ENCODE data around the gene CELF2.

Gene CELF2

DNA sequence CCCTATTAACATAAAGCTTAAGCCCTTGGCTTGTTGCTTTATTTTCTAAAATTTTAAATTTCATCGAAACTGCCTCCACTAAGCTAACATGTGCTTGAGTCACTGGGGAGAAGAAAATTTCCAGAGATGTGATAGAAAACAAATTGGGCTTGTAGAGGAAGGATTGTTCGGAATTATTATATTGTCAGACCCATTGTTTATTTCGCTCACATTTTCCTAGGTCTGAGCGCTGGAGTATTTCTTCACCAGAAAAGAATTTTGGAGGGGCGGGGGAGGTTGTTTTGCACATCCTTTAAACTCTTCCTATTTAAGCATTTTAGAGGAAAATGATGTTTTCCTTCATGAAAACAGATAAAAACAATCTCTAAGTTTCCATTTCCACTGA lies 29.1 kb downstream of the CELF2 start:
- H3K36me3 ChIP-seq (ENCODE audit: control insufficient read depth, insufficient read depth, low read length, severe bottlenecking): no peaks in the 10 kb centered on the region
- peak overlapping the region; percentile 61 for H3K9ac ChIP-seq (ENCODE audit: low read length)
- H3K4me3 ChIP-seq (ENCODE audit: low read length): peak overlapping the region; percentile 68
- H3K4me1 ChIP-seq (ENCODE audit: control insufficient read depth, insufficient read depth, low read length): peaks cover 56% of the 10 kb centered on the region
- DNase-seq (ENCODE audit: low read depth): no peak
- H3K27me3 ChIP-seq (replicated peaks; ENCODE audit: control insufficient read depth, insufficient read depth, low read length): no peaks in the 10 kb centered on the region
- no peaks in the 10 kb centered on the region for H3K9me3 ChIP-seq (ENCODE audit: control insufficient read depth, low read length)

DNA sequence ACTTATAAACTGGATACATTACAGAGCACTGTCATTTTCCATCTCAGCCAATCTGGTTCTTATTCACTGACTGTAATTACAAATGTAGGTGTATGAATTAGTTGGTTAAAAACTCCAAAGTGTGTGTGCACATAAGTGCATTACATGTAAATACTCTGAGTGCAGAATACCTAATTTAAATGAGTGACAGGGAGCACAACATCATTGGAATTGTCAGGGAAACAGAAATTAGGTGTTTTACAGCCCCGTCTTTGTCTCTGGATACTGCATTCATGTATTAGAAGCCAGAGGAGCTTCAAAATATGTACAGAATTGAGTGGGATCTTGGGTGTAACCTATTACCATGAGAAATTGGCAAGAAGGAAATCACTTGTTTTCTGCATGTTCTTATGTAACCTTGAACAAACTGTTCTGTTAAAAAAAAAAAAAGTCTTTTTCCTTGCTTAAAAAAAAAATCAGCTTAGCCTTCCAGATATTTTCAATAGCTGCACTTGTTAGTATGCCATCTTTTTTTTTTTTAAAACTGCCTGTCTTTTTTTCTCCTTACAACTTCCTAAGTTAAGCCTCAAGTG lies 31.1 kb downstream of the CELF2 start:
- Histone ChIP-seq H3K4me1 (ENCODE audit: control insufficient read depth, insufficient read depth, low read length) (peaks cover 52% of the 10 kb centered on the region), H3K36me3 (ENCODE audit: control insufficient read depth, insufficient read depth, low read length, severe bottlenecking) (no peaks in the 10 kb centered on the region), H3K9me3 (ENCODE audit: control insufficient read depth, low read length) (no peaks in the 10 kb centered on the region), H3K9ac (ENCODE audit: low read length) (peak overlapping the region; percentile 33), H3K4me3 (ENCODE audit: low read length) (peak overlapping the region; percentile 6), H3K27me3 (replicated peaks; ENCODE audit: control insufficient read depth, insufficient read depth, low read length) (no peaks in the 10 kb centered on the region)
- no peak for DNase-seq (ENCODE audit: low read depth)

DNA sequence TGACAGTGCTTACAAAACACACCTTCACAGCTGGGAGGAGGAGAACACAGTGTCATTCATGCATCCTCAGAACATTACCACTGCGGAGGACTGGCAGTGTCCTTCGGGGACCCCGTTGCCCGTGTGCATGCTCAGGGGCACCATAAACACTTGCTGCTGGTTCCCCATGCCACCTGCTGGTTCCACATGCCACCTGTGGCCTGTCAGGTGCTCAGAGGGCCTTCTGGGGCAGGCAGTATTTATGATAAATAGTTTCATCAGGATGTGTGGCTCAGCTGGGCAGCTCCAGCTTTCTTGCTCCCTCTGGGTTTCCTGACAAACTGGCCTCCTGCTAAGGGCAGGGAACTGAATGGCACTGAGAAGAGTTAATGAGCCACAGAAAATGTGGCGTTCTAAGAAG lies 32.1 kb downstream of the CELF2 start:
- H3K4me3 ChIP-seq (ENCODE audit: low read length): no peak overlapping the region
- no peaks in the 10 kb centered on the region for H3K27me3 ChIP-seq (replicated peaks; ENCODE audit: control insufficient read depth, insufficient read depth, low read length)
- peaks cover 52% of the 10 kb centered on the region for H3K4me1 ChIP-seq (ENCODE audit: control insufficient read depth, insufficient read depth, low read length)
- no peaks in the 10 kb centered on the region for H3K36me3 ChIP-seq (ENCODE audit: control insufficient read depth, insufficient read depth, low read length, severe bottlenecking)
- DNase-seq (ENCODE audit: low read depth): no peak
- H3K9me3 ChIP-seq (ENCODE audit: control insufficient read depth, low read length): no peaks in the 10 kb centered on the region
- H3K9ac ChIP-seq (ENCODE audit: low read length): no peak overlapping the region

DNA sequence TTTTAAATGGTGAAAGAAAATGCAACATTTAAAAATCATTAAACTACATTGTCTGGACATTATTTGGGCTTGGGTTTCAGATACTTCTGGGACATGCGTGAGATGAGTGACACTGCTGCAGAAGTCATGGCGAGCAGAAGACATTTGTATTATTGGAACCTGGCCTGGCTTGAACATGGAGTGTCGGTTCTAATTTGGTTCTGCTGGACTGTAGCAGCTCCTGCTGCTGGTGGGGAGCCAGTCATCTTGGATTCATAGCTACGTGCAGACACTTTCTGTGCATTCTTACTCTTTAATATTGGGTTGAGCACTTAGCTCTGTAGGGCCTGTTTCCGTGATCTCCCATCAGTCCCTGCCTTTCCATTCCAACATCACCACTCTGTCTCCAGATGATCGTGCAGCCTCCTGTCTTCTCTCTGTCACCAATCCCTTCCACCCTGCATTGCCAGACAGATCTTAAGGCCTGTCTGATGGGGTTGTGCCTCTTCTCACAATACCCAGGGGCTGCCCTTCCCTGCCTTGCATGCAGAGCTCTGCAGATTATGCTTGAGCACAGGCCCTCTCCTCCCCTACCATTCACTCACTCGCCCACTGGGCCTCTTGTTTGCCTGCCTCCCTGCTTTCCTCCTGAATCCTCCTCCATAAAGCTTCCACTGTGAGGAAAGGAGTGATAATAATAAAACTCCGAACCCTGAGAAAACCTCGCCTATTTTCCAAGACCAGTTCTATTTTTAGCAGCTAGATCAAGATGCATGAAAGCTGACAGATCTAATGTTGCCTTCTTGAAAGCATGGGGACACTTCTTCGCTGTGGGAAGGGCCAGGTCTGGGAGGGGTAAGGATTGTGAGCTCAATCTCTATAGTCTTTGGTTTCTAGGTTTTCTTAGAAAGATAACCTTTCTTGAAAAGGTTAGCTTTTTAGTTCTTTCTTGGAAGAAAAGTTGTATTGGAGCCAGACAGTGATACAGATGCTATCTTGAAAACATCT lies 32.9 kb downstream of the CELF2 start:
- peaks cover 50% of the 10 kb centered on the region for H3K4me1 ChIP-seq (ENCODE audit: control insufficient read depth, insufficient read depth, low read length)
- no peaks in the 10 kb centered on the region for H3K27me3 ChIP-seq (replicated peaks; ENCODE audit: control insufficient read depth, insufficient read depth, low read length)
- H3K9me3 ChIP-seq (ENCODE audit: control insufficient read depth, low read length): no peaks in the 10 kb centered on the region
- no peaks in the 10 kb centered on the region for H3K36me3 ChIP-seq (ENCODE audit: control insufficient read depth, insufficient read depth, low read length, severe bottlenecking)
- H3K9ac ChIP-seq (ENCODE audit: low read length): no peak overlapping the region
- H3K4me3 ChIP-seq (ENCODE audit: low read length): no peak overlapping the region
- DNase-seq (ENCODE audit: low read depth): no peak

DNA sequence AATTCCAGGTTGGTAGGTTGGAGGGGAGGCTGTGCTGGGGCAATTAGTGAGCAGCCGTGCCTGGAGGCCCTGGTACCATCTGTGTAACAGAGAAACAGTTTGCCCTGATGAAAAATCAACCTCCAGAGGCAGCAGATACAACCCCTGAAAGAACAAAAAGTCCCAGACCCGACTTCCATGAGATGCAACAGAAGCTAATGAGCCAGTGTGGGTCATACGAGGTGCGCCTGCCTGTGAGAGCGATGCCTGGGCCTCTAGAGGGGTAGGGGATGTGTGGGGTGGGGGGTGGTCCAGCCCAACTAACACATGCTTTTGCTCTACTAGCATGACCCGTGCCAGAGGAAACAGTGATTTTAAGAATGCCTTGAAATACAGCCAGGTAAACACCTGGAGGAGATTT lies 39.3 kb downstream of the CELF2 start:
- Histone ChIP-seq H3K27me3 (replicated peaks; ENCODE audit: control insufficient read depth, insufficient read depth, low read length) (no peaks in the 10 kb centered on the region), H3K9me3 (ENCODE audit: control insufficient read depth, low read length) (peaks cover 3% of the 10 kb centered on the region), H3K36me3 (ENCODE audit: control insufficient read depth, insufficient read depth, low read length, severe bottlenecking) (no peaks in the 10 kb centered on the region), H3K9ac (ENCODE audit: low read length) (no peak overlapping the region), H3K4me3 (ENCODE audit: low read length) (no peak overlapping the region), H3K4me1 (ENCODE audit: control insufficient read depth, insufficient read depth, low read length) (peaks cover 11% of the 10 kb centered on the region)
- no peak for DNase-seq (ENCODE audit: low read depth)

DNA sequence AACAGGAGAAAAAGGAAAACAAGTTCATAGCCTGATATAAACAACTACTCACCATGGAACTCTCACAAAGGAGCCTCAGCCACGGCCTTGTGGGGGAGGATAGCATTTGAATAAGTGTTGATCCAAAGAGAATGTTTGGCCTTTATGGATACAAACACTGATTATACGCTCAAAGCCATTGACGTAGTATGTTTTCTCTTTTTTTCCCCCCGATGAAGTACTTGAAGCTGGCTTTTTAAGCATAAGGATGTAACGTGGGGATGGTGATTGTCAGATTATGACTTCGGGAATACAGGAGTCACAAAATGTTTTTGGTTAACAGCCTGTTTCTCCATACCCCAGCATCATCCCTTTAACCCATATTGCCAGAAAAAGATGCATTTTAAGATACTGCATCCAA lies 39.8 kb downstream of the CELF2 start:
- Histone ChIP-seq H3K4me1 (ENCODE audit: control insufficient read depth, insufficient read depth, low read length) (peaks cover 11% of the 10 kb centered on the region), H3K9ac (ENCODE audit: low read length) (no peak overlapping the region), H3K27me3 (replicated peaks; ENCODE audit: control insufficient read depth, insufficient read depth, low read length) (no peaks in the 10 kb centered on the region), H3K36me3 (ENCODE audit: control insufficient read depth, insufficient read depth, low read length, severe bottlenecking) (no peaks in the 10 kb centered on the region), H3K4me3 (ENCODE audit: low read length) (no peak overlapping the region), H3K9me3 (ENCODE audit: control insufficient read depth, low read length) (peaks cover 5% of the 10 kb centered on the region)
- no peak for DNase-seq (ENCODE audit: low read depth)

DNA sequence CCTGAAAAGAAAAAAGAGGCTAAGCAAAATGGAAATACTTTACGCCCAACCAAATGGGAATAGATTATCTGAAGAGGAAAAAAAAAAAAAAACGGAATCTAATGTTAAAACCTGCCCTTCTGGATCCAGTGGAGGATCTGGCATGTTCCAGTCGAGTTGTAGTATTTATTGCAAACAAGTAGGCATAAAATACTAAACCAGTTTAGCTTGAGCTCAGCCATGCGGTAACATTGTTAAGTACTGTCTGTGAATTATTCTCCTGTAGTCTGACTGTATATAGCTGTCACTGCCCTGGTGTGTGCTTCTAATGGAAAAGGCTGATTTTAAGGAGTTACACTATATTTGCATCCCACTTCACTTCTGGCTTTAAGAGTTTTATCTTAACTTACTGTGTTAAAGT lies 40.3 kb downstream of the CELF2 start:
- DNase-seq (ENCODE audit: low read depth): no peak
- no peaks in the 10 kb centered on the region for H3K36me3 ChIP-seq (ENCODE audit: control insufficient read depth, insufficient read depth, low read length, severe bottlenecking)
- H3K9ac ChIP-seq (ENCODE audit: low read length): no peak overlapping the region
- H3K9me3 ChIP-seq (ENCODE audit: control insufficient read depth, low read length): peaks cover 5% of the 10 kb centered on the region
- H3K4me1 ChIP-seq (ENCODE audit: control insufficient read depth, insufficient read depth, low read length): peaks cover 11% of the 10 kb centered on the region
- no peaks in the 10 kb centered on the region for H3K27me3 ChIP-seq (replicated peaks; ENCODE audit: control insufficient read depth, insufficient read depth, low read length)
- no peak overlapping the region for H3K4me3 ChIP-seq (ENCODE audit: low read length)

DNA sequence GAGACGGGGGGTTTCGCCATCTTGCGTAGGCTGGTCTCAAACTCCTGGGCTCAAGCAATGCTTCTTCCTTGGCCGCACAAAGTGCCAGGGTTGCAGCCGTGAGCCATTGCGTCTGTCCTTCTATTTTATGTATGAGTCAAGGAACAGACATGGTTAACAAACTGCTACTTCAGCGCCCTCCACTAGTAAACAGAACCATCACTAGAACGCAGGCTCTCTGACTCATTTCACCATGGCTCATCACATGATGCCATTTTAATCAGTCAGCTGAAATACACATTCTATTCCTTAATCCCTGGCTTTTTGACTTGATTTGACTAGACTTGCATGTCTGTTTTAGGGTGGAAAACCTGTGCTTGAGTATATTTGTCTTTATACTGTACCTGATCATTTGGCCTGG lies 41.3 kb downstream of the CELF2 start:
- Histone ChIP-seq H3K27me3 (replicated peaks; ENCODE audit: control insufficient read depth, insufficient read depth, low read length) (no peaks in the 10 kb centered on the region), H3K36me3 (ENCODE audit: control insufficient read depth, insufficient read depth, low read length, severe bottlenecking) (no peaks in the 10 kb centered on the region), H3K9ac (ENCODE audit: low read length) (no peak overlapping the region), H3K4me3 (ENCODE audit: low read length) (no peak overlapping the region), H3K4me1 (ENCODE audit: control insufficient read depth, insufficient read depth, low read length) (peaks cover 11% of the 10 kb centered on the region), H3K9me3 (ENCODE audit: control insufficient read depth, low read length) (peaks cover 5% of the 10 kb centered on the region)
- no peak for DNase-seq (ENCODE audit: low read depth)

DNA sequence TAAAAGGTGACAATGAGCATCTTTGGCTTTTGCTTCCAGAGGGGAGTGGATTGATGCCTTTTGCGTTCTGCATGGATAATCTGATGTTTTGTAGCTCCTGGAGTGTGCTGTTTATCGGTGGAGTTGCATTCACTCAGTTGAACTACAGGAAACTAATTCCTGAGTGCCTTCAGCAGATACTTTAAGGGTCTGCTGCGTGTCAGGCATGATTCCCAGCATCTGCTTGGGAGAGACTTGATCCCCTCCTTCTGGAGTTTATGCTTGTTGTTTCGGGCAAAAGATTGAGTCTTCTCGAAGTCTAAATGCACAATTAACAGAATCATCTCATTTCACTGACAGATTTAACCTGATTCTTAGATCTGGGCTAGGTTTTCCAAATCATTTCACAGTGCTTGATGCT lies 46.2 kb downstream of the CELF2 start:
- Histone ChIP-seq H3K9ac (ENCODE audit: low read length) (no peak overlapping the region), H3K9me3 (ENCODE audit: control insufficient read depth, low read length) (peaks cover 5% of the 10 kb centered on the region), H3K36me3 (ENCODE audit: control insufficient read depth, insufficient read depth, low read length, severe bottlenecking) (no peaks in the 10 kb centered on the region), H3K4me3 (ENCODE audit: low read length) (no peak overlapping the region), H3K4me1 (ENCODE audit: control insufficient read depth, insufficient read depth, low read length) (peaks cover 10% of the 10 kb centered on the region), H3K27me3 (replicated peaks; ENCODE audit: control insufficient read depth, insufficient read depth, low read length) (no peaks in the 10 kb centered on the region)
- no peak for DNase-seq (ENCODE audit: low read depth)

DNA sequence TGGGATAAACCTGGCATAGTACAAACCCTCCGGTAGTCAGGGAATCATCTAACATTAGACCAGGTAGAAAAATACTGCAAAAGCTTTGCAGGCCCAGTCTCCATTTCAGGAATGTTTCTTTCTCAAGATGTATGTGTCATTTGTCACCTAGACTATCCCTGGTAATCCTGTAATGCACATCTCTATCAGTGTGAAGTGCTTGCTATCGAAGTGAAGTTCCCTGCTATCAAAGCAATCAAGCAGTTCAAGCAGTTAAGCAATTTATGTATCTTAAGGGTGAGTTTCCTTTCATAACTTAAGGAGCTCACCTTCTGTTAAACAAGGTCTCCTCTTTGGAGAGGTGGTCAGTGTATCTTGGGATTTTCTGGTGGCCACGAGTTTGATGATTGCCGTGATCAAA lies 47.2 kb downstream of the CELF2 start:
- Histone ChIP-seq H3K4me3 (ENCODE audit: low read length) (no peak overlapping the region), H3K9ac (ENCODE audit: low read length) (no peak overlapping the region), H3K4me1 (ENCODE audit: control insufficient read depth, insufficient read depth, low read length) (peaks cover 11% of the 10 kb centered on the region), H3K27me3 (replicated peaks; ENCODE audit: control insufficient read depth, insufficient read depth, low read length) (no peaks in the 10 kb centered on the region), H3K9me3 (ENCODE audit: control insufficient read depth, low read length) (peaks cover 5% of the 10 kb centered on the region), H3K36me3 (ENCODE audit: control insufficient read depth, insufficient read depth, low read length, severe bottlenecking) (no peaks in the 10 kb centered on the region)
- no peak for DNase-seq (ENCODE audit: low read depth)

DNA sequence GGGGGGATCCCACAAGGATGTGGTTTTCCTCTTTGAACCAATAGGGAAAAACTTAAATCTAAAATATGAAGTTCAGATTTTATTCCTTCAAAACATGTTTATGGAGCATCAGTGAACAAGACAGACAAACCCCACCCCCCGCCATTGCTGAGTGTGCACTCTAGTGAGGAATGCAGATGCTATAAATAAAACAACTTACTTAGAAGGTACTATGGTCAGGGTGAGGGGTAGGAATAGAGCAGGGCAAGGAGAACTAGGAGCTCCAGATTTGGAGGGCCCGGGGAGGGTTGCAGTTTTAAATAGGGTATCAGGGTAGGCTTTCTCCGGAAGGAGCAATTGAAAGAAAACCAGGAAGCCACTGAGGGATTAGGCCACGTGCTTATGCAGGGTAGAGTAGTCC lies 47.9 kb downstream of the CELF2 start:
- Histone ChIP-seq H3K9ac (ENCODE audit: low read length) (no peak overlapping the region), H3K36me3 (ENCODE audit: control insufficient read depth, insufficient read depth, low read length, severe bottlenecking) (no peaks in the 10 kb centered on the region)
- DNase-seq (ENCODE audit: low read depth): no peak

More for the DNA sequence above, 47.9 kb downstream of the CELF2 start:
- Histone ChIP-seq H3K4me3 (ENCODE audit: low read length) (no peak overlapping the region), H3K27me3 (replicated peaks; ENCODE audit: control insufficient read depth, insufficient read depth, low read length) (no peaks in the 10 kb centered on the region), H3K9me3 (ENCODE audit: control insufficient read depth, low read length) (peaks cover 5% of the 10 kb centered on the region), H3K4me1 (ENCODE audit: control insufficient read depth, insufficient read depth, low read length) (peaks cover 11% of the 10 kb centered on the region)

All from adipocyte (in vitro differentiated cells).